Renal cortex interstitium (tissue), 11 donors: ENCODE results near the gene NME8. TPM values are rescaled to one million over a fixed set of nuclear protein-coding genes. Genes with fewer than 3 reads are reported as not detected.

Source experiments
- DNase-seq, 11 donors: peaks; one replicate each; pipeline ENCODE4 v3.0.0-alpha.2; 2013; ENCODE audit warnings: low read depth in 9 of 11, low spot score in 4 of 11; ENCODE audit errors: extremely low read depth in 1 of 11
- polyA plus RNA-seq, 3 donors: library from polyadenylated mRNA; unstranded; fragments of 120-200 nt; gene quantifications; one replicate each; pipeline ENCODE4 v1.2.1, GENCODE V29; 2013; ENCODE audit not compliant: insufficient read length in 3 of 3

Gene NME8
- polyA plus RNA-seq, 3 donors: 0.17 to 0.20 TPM; not detected in 1

- no peak for DNase-seq
Measured at GRCh38 chr7:37925620-37926019, 77.2 kb downstream of the NME8 start.

GRCh38 chr7:37927773-37928444 lies 79.5 kb downstream of the NME8 start:
- DNase-seq: no peak

DNA sequence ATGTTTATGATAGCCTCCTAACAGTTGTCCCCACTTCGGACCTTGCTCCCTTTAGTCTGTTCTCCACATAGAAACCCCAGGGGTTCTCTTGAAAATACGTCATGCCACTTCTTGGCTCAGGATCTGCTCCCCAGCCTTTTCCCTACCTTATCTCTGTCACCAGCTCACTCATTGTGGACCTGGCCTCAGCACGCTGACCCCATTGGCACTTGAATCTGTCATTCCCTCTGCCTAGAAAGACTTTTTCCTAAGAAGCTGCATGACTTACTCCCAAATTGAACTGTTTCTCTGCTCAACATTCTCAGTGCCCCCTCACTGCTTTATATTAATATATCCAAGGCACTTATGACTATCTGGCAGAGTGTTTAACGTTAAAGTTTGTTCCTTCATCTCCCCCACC lies 80.5 kb downstream of the NME8 start:
- DNase-seq: no peak

DNA sequence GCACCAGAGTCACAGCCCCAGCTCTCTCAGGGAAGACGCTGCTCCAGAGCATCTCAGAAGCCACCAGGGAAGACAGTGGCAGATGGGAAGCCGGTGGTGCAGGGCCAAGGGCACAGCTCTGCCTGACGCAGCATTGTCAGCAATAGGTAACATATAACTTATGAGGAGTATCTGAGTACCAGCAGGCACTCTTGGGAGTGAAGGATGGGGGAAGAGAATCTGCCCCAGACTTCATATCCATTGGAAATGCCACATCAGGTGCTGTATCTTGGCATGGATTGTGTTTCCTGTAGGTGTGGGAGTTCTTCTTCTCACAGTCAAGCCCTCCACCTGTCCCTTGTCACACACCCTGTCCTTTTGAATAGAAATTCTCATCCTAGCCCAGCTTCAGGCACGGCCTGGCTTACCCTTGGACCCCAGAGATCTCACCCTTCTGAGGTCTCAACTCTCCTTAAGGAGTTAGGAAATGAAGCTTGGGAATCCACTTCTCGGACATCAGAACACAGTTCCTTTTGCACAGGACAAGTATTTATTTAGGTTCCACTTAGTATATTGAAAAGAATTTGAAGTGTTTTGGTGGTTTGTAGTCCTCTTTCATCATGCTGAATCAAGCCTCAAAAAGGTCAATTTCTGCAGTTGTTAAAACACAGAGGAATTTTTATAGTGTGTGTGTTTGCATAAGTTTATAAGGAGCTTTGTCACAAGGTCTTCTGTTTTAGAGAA lies 82.0 kb downstream of the NME8 start:
- no peak for DNase-seq

DNA sequence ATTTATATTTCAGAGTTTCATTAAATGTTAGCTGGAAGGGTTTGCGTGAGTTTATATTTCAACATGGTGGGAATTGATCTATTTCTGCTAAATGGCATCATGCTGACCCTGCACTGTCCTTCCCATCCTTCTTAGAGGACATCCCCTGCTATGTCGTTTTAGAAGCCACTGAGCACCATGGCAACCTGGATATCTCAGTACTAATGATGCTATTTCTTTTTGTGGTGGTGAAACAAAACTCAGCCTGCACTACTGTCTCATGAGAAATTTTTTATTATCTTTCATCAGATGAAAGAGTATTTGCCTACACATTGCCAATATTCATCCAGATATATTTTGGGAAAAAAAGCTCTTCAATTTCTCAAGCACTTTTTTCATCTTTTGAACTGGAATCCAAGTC lies 84.1 kb downstream of the NME8 start:
- no peak for DNase-seq

- DNase-seq: no peak
Measured at GRCh38 chr7:37933018-37933566, 84.7 kb downstream of the NME8 start.

DNA sequence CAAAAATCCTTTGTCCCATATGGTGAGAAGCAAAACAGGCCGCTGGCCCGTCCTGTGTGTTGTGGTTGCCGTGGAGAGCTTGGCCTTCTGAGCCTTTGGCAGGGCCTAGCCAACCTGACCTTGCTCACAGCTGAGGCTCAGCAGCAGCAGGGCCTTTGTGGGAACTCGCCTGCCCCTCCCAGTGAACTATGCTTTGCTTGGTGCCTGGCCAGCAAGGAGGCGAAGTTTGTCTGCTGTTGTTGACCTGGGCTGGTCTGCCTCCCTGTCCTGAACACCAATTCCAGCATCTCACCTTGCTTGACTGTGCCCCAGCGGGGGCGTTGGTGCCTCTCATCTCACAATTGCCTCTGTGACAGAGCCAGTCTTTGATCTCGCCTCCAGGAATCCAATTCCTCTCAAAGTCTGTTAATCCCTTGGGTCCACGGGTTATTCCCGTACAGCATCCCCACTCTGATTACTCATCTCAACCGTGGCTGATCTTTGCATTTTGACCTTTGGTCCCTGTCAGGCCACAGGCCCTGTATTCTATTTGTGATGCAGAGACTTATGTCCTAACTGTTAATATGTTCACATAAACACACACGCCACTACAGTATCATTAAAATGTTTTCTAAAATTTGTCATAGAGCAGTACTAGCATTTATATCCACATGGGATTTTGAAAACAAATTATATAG lies 94.7 kb downstream of the NME8 start:
- peak in 1 of 11 donors; percentile 11 for DNase-seq

GRCh38 chr7:37943905-37944736 lies 95.7 kb downstream of the NME8 start:
- DNase-seq: no peak

DNA sequence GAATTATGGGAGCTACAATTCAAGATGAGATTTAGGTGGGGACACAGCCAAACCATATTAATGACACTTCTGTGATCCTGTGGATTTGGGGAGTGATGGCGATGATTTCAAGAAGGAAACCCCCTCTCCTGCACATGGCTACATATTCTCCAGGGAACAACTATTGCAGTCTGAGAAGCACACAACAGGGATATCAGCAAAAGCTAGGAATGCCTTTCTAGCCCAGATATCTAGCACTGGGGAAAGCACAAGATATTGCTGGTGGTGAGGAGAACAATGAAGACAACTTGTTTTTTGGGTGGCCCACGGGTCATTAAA lies 96.3 kb downstream of the NME8 start:
- DNase-seq: no peak

DNA sequence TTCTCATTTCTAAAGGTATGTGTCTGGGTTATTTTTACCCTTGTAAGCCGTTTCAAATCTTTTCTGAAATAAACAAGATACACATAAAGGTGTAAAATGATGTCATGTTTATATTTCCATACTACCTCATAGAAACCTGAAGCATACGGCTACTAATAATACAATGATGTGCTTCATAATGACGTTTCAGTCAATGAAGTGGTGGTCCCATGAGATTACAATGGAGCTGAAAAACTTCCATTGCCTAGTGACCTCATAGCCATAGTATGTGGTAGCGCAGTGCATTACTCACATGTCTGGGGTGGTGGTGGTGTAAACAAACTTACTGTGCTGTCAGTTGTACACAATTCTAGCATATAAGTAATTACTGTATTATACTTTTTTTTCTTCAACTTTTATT lies 96.9 kb downstream of the NME8 start:
- no peak for DNase-seq

DNA sequence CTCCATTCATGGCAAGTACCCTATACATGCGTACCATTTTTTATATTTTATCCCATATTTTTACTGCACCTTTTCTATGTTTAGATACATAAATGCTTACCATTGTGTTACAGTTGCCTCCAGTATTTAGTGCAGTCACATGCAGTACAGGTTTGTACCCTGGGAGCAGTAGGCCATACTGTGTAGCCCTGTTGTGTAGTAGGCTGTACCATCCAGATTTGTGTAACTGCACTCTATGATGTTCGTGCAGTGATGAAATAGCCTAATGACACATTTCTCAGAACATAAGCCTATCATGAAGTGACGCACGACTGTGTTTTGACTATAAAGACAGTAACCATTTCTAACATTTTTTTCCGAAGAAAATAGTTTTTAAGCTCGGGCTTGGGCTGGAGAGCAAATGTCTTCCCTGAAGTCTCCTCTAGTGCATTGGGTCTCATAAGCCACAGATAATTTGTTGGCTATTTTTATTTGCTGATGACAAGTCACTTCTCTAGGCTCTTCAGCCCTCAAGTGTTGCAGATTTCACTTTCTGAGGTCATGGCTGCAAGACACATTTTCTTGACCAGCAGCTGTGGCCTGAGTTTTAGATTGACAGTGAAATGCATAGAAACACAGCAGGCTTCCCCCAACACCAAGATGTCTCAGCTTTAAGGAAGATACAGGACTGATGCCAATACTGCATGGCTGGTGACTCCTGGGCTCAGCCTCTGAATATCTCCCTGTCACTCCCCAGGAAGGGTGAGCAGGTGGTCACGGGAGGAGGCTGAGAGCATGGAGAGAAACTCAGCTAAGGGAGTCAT lies 98.9 kb downstream of the NME8 start:
- DNase-seq: no peak

GRCh38 chr7:37947941-37948210 lies 99.5 kb downstream of the NME8 start:
- DNase-seq: peak in 2 of 11 donors; percentile 5 to 25

Other genes starting within 250 kb of the NME8 start
- gene GPR141, start 164.8 kb upstream of the NME8 start, polyA plus RNA-seq: under 1 TPM in 2 of 3 donors, not detected in 1; 0.27 to 0.43 TPM
- 1 to 10 TPM; 2.2 to 3.4 (median 2.9) TPM for gene SFRP4, start 68.2 kb downstream of the NME8 start, polyA plus RNA-seq
- 10 to 100 TPM; 17.4 to 21.6 (median 18.3) TPM for gene EPDR1, start 72.0 kb downstream of the NME8 start, polyA plus RNA-seq